Endothelial cell of umbilical vein (primary cell): ENCODE data around the gene DDX10. TPM values are rescaled to one million over a fixed set of nuclear protein-coding genes. Genes with fewer than 3 reads are reported as not detected.

ENCODE experiments used
- BruUV-seq: library from RNA; stranded (reverse); fragments of 400-500 nt; replicated peaks from 2 replicates; lab custom pipeline; 2021; lab: Mats Ljungman, UMichigan
- CTCF ChIA-PET: fragments of 300-600, 350-600 bp; sonication (Branson Sonifier 250); formaldehyde crosslinking; loops from one replicate; lab custom pipeline; 2021; ENCODE audit warnings: antibody characterized with exemption, inconsistent platforms; lab: Charles Lee
- POLR2A ChIA-PET: fragments of 300-600, 350-600 bp; sonication (Branson Sonifier 250); formaldehyde crosslinking; loops from one replicate; lab custom pipeline; 2021; ENCODE audit warnings: antibody characterized with exemption, inconsistent platforms; lab: Charles Lee
- DNase-seq: peaks from one replicate; pipeline ENCODE4 v3.0.0-alpha.2; 2011; ENCODE audit warnings: low read depth, low spot score
- FAIRE-seq: peaks from 2 replicates; lab custom pipeline; 2011; peaks lifted over from hg19 to GRCh38; lab: Jason Lieb, UNC
- H2AFZ ChIP-seq: 2 replicates; pipeline ENCODE4 v1.6.0; 2012; ENCODE audit warnings: low read depth, low read length, control low read depth, inconsistent platforms
- H3K27ac ChIP-seq: 2 replicates; pipeline ENCODE4 v1.5.1; 2011; ENCODE audit warnings: low read depth, mild to moderate bottlenecking, control low read depth, low read length, moderate library complexity; ENCODE audit not compliant: insufficient read depth
- H3K27me3 ChIP-seq, 2 experiments: 2 replicates each; pipeline versions ENCODE4 v1.6.0 to v1.6.1; 2011; ENCODE audit warnings: low read length in 2 of 2, mixed read lengths in 1 of 2; ENCODE audit not compliant: control insufficient read depth in 2 of 2, insufficient read depth in 2 of 2
- H3K36me3 ChIP-seq, 2 experiments: 2 replicates in 1 of 2; 3 replicates in 1 of 2; pipeline ENCODE4 v1.5.1; 2011; ENCODE audit warnings: low read length in 2 of 2, mild to moderate bottlenecking in 1 of 2, moderate library complexity in 1 of 2; ENCODE audit not compliant: control insufficient read depth in 2 of 2, insufficient read depth in 2 of 2; ENCODE audit errors: extremely low read depth in 1 of 2
- H3K4me1 ChIP-seq: 3 replicates; pipeline ENCODE4 v1.5.1; 2011; ENCODE audit warnings: mild to moderate bottlenecking, low read length; ENCODE audit not compliant: control insufficient read depth, insufficient read depth; ENCODE audit errors: extremely low read depth
- H3K4me2 ChIP-seq: 2 replicates; pipeline ENCODE4 v1.6.1; 2011; ENCODE audit warnings: low read length, control low read depth, mixed read lengths; ENCODE audit not compliant: insufficient read depth
- H3K4me3 ChIP-seq, 3 experiments: fragments of 200-600 bp in 1 of 3; sonication (generic), shearing (Covaris generic) in 1 of 3; replicated peaks in 1 of 3; 2 replicates each; pipeline ENCODE4 v1.5.1; 2011 to 2016; ENCODE audit warnings: control low read depth in 3 of 3, low read length in 3 of 3, mild to moderate bottlenecking in 2 of 3, inconsistent platforms in 1 of 3, low read depth in 1 of 3, moderate library complexity in 1 of 3; ENCODE audit not compliant: insufficient read depth in 1 of 3
- H3K79me2 ChIP-seq: 2 replicates; pipeline ENCODE4 v1.6.0; 2012; ENCODE audit warnings: low read length, inconsistent platforms; ENCODE audit not compliant: control insufficient read depth, insufficient read depth
- H3K9ac ChIP-seq: replicated peaks from 2 replicates; pipeline ENCODE3; 2011; ENCODE audit warnings: low read length, control low read depth; ENCODE audit not compliant: insufficient read depth; ENCODE audit errors: extremely low read depth
- H3K9me1 ChIP-seq: replicated peaks from 3 replicates; pipeline ENCODE4 v1.6.0; 2011; ENCODE audit warnings: mild to moderate bottlenecking, low read length; ENCODE audit not compliant: control insufficient read depth, insufficient read depth; ENCODE audit errors: extremely low read depth
- H3K9me3 ChIP-seq: replicated peaks from 2 replicates; pipeline ENCODE4 v1.5.1; 2012; ENCODE audit warnings: low read length, inconsistent platforms; ENCODE audit not compliant: control insufficient read depth, insufficient read depth
- H4K20me1 ChIP-seq: replicated peaks from 2 replicates; pipeline ENCODE3; 2011; ENCODE audit warnings: mild to moderate bottlenecking, low read length; ENCODE audit not compliant: control insufficient read depth, insufficient read depth; ENCODE audit errors: extremely low read depth
- CTCF ChIP-seq, 2 donors: IDR thresholded peaks; 1 replicate in 1 of 2; 2 replicates in 1 of 2; pipeline ENCODE4 v1.5.1; 2011; ENCODE audit warnings: low read length in 2 of 2, mild to moderate bottlenecking in 2 of 2, moderate library complexity in 2 of 2, control low read depth in 1 of 2, inconsistent platforms in 1 of 2, low read depth in 1 of 2; ENCODE audit not compliant: insufficient read depth in 1 of 2; ENCODE audit errors: extremely low read depth in 1 of 2
- EZH2 ChIP-seq: IDR thresholded peaks from 2 replicates; pipeline ENCODE4 v1.6.1; 2012; ENCODE audit warnings: borderline replicate concordance, low read depth, mild to moderate bottlenecking, moderate library complexity, low read length, inconsistent platforms; ENCODE audit not compliant: severe bottlenecking
- FOS ChIP-seq: IDR thresholded peaks from 2 replicates; pipeline ENCODE4 v1.6.1; 2011; ENCODE audit warnings: mild to moderate bottlenecking, low read length, moderate library complexity, borderline replicate concordance; ENCODE audit not compliant: insufficient read depth
- GATA2 ChIP-seq: IDR thresholded peaks from 2 replicates; pipeline ENCODE4 v1.7.0; 2011; ENCODE audit warnings: low read depth, mild to moderate bottlenecking, moderate library complexity, mixed read lengths, low read length; ENCODE audit not compliant: insufficient read length, insufficient read depth
- JUN ChIP-seq: IDR thresholded peaks from 2 replicates; pipeline ENCODE4 v1.6.1; 2011; ENCODE audit warnings: borderline replicate concordance, low read depth; ENCODE audit not compliant: insufficient read length, insufficient read depth
- MYC ChIP-seq: IDR thresholded peaks from one replicate; pipeline ENCODE4 v1.6.1; 2011; ENCODE audit warnings: mild to moderate bottlenecking, low read depth, low read length
- POLR2A ChIP-seq: IDR thresholded peaks from 2 replicates; pipeline ENCODE4 v1.6.1; 2012; ENCODE audit warnings: low read depth, mild to moderate bottlenecking, control low read depth, low read length
- POLR2AphosphoS5 ChIP-seq: IDR thresholded peaks from 2 replicates; pipeline ENCODE4 v1.6.1; 2012; ENCODE audit warnings: low read depth, mild to moderate bottlenecking, control low read depth, low read length, moderate library complexity; ENCODE audit not compliant: insufficient read depth
- dilution Hi-C: fragments of 300-500 bp; cut with MboI; formaldehyde crosslinking; loops from one replicate; pipeline ENCODE4 v1.15.0; 2019; ENCODE audit warnings: low sequenced_read_pairs; ENCODE audit not compliant: extremely low pct_ligation_motif_present
- intact Hi-C: fragments of 100-400 bp; cut with micrococcal nuclease; formaldehyde crosslinking; loops from one replicate; pipeline ENCODE4 v1.10.0; 2022
- polyA plus RNA-seq, 4 experiments: library from polyadenylated mRNA; depleted of rRNA in 3 of 4; stranded (reverse) in 3 of 4; unstranded in 1 of 4; fragments of >200 nt; gene quantifications; 2 replicates each; pipeline versions ENCODE4 v1.2.1 to v1.2.3, GENCODE V29; 2011 to 2012; ENCODE audit warnings: missing spikeins in 1 of 4
- total RNA-seq: library from RNA; stranded (reverse); gene quantifications from 2 replicates; pipeline ENCODE4 v1.2.3, GENCODE V29; 2021
- TF ChIP-seq, protein P1 (sequence below): IDR thresholded peaks from 2 replicates; pipeline ENCODE4 v1.6.1; 2011; ENCODE audit not compliant: insufficient read depth, insufficient read length

Gene DDX10
- total and polyA plus RNA-seq, 2 donors (not counting 3 experiments of a cell fraction or from before 2014, with no cell fraction given): 29.8 to 35.2 TPM

- dilution Hi-C loops (no loop called here), intact Hi-C loops (no loop called here)
- Histone ChIP-seq H3K79me2 (peaks cover 52% of the 10 kb centered on the region), H2AFZ (no peak overlapping the region), H3K4me1 (no peaks in the 10 kb centered on the region), H3K27me3 (no peaks in the 10 kb centered on the region), H3K4me3 (no peak overlapping the region), H3K9ac (no peak overlapping the region), H3K36me3 (no peaks in the 10 kb centered on the region), H3K9me3 (no peaks in the 10 kb centered on the region), H3K9me1 (no peaks in the 10 kb centered on the region), H3K4me2 (no peak overlapping the region), H3K27ac (no peak overlapping the region), H4K20me1 (no peaks in the 10 kb centered on the region)
- CTCF ChIA-PET: interaction anchor here (0.7 to 2.6 kb wide), 11 partner anchors 10 to 910 kb away, joined by 3 to 38 read pairs (median 4); no protein-coding TSS in a partner anchor
- TF ChIP-seq POLR2A: no peak
- no peak for TF ChIP-seq JUN
- TF ChIP-seq, protein P1, sequence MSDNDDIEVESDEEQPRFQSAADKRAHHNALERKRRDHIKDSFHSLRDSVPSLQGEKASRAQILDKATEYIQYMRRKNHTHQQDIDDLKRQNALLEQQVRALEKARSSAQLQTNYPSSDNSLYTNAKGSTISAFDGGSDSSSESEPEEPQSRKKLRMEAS: no peak
- no peak for TF ChIP-seq CTCF (IDR thresholded peaks at IDR 0.05; ENCODE audit: extremely low read depth in 1 of 2, insufficient read depth in 1 of 2, low read depth in 1 of 2, low read length in 2 of 2)
- TF ChIP-seq FOS: no peak
- TF ChIP-seq GATA2: no peak
- TF ChIP-seq EZH2: no peak
- no peak for TF ChIP-seq POLR2AphosphoS5
- no peak for TF ChIP-seq MYC
- FAIRE-seq: no peak
- DNase-seq: no peak
- BruUV-seq: no TSS peak
- POLR2A ChIA-PET: no interaction called here
Measured at GRCh38 chr11:108787105-108787504, 122.2 kb downstream of the DDX10 start.
